GM23248 (cell line): Measurements from ENCODE around the gene SUB1. TPM values are rescaled to one million over a fixed set of nuclear protein-coding genes. Genes with fewer than 3 reads are reported as not detected.
"Not testable (repeated sequence)": the region's sequence is repeated elsewhere in the genome, so short reads cannot be mapped to it uniquely, and the experiment has no call there.

Experiments used
- DNase-seq: peaks from one replicate; pipeline ENCODE4 v3.0.0-alpha.2; 2015
- H2AFZ ChIP-seq: fragments of 200-600 bp; sonication (generic); 2 replicates; pipeline ENCODE4 v1.6.1; 2016; ENCODE audit warnings: antibody characterized with exemption
- H3F3A ChIP-seq: fragments of 200-600 bp; sonication (generic); 2 replicates; pipeline ENCODE4 v1.6.1; 2016; ENCODE audit warnings: mild to moderate bottlenecking, antibody characterized with exemption, mixed run types; ENCODE audit not compliant: insufficient read depth
- H3K27ac ChIP-seq: fragments of 200-600 bp; sonication (generic); 2 replicates; pipeline ENCODE4 v1.5.1; 2016; ENCODE audit warnings: mild to moderate bottlenecking
- H3K27me3 ChIP-seq: fragments of 200-600 bp; sonication (generic); replicated peaks from 2 replicates; pipeline ENCODE4 v1.6.1; 2016; ENCODE audit warnings: mild to moderate bottlenecking; ENCODE audit not compliant: insufficient read depth
- H3K36me3 ChIP-seq: fragments of 200-600 bp; sonication (generic); 2 replicates; pipeline ENCODE4 v1.6.1; 2016; ENCODE audit warnings: low read depth, mild to moderate bottlenecking
- H3K4me1 ChIP-seq: fragments of 200-600 bp; sonication (generic); 2 replicates; pipeline ENCODE4 v1.6.1; 2016; ENCODE audit warnings: mild to moderate bottlenecking; ENCODE audit not compliant: insufficient read depth
- H3K4me2 ChIP-seq: fragments of 200-600 bp; sonication (generic); one replicate; pipeline ENCODE4 v1.6.1; 2016; ENCODE audit warnings: mild to moderate bottlenecking; ENCODE audit not compliant: unreplicated experiment
- H3K4me3 ChIP-seq: fragments of 200-600 bp; sonication (generic); 2 replicates; pipeline ENCODE4 v1.5.1; 2016; ENCODE audit warnings: mild to moderate bottlenecking
- H3K79me2 ChIP-seq: fragments of 200-600 bp; sonication (generic); 2 replicates; pipeline ENCODE4 v1.6.1; 2016; ENCODE audit warnings: mild to moderate bottlenecking; ENCODE audit not compliant: insufficient read depth
- H3K9ac ChIP-seq: fragments of 200-600 bp; sonication (generic); 2 replicates; pipeline ENCODE4 v1.6.1; 2016; ENCODE audit warnings: mild to moderate bottlenecking
- H3K9me2 ChIP-seq: fragments of 200-600 bp; sonication (generic); 2 replicates; pipeline ENCODE4 v1.6.1; 2016; ENCODE audit warnings: mixed run types, mild to moderate bottlenecking, moderate library complexity; ENCODE audit not compliant: insufficient read depth
- H3K9me3 ChIP-seq: fragments of 200-600 bp; sonication (generic); one replicate; pipeline ENCODE4 v1.6.1; 2017; ENCODE audit warnings: low read depth
- H4K20me1 ChIP-seq: fragments of 200-600 bp; sonication (generic); 2 replicates; pipeline ENCODE4 v1.6.0; 2016; ENCODE audit not compliant: insufficient read depth
- EZH2 ChIP-seq: fragments of 200-600 bp; sonication (generic); IDR thresholded peaks from 2 replicates; pipeline ENCODE4 v1.6.1; 2018; ENCODE audit warnings: antibody characterized with exemption, mild to moderate bottlenecking; ENCODE audit not compliant: insufficient read depth, poor library complexity, severe bottlenecking
- EZH2phosphoT487 ChIP-seq: fragments of 200-600 bp; sonication (generic); IDR thresholded peaks from 2 replicates; pipeline ENCODE4 v1.6.1; 2018; ENCODE audit warnings: antibody characterized with exemption, moderate library complexity, mild to moderate bottlenecking, low read depth; ENCODE audit not compliant: insufficient read depth
- WGBS, 2 experiments: methylation state at CpG; one replicate each; pipeline ENCODE4 v1.1.6; 2015 to 2017; ENCODE audit warnings: low lambda C conversion rate in 2 of 2, low coverage in 1 of 2; ENCODE audit errors: missing lambda C conversion rate in 2 of 2; 5-methylcytosine and 5-hydroxymethylcytosine counted together
- in situ Hi-C: fragments of 300-500 bp; cut with MboI; formaldehyde crosslinking; loops from 2 replicates; pipeline ENCODE4 v1.15.0; 2020
- polyA plus RNA-seq: library from polyadenylated mRNA; unstranded; fragments of >200 nt; fragmentation: Nextera tagmentation; extraction: Ambion mirVana; gene quantifications from 2 replicates; pipeline ENCODE4 v1.2.1, GENCODE V29; 2016
- total RNA-seq: library from RNA; depleted of rRNA; stranded (reverse); fragments of >200 nt; shearing (Covaris generic); gene quantifications from 2 replicates; pipeline ENCODE4 v1.2.3, GENCODE V29; 2014

The SUB1 gene
- total and polyA plus RNA-seq, 2 experiments from 2014 or later = 350 to 489 TPM

DNA sequence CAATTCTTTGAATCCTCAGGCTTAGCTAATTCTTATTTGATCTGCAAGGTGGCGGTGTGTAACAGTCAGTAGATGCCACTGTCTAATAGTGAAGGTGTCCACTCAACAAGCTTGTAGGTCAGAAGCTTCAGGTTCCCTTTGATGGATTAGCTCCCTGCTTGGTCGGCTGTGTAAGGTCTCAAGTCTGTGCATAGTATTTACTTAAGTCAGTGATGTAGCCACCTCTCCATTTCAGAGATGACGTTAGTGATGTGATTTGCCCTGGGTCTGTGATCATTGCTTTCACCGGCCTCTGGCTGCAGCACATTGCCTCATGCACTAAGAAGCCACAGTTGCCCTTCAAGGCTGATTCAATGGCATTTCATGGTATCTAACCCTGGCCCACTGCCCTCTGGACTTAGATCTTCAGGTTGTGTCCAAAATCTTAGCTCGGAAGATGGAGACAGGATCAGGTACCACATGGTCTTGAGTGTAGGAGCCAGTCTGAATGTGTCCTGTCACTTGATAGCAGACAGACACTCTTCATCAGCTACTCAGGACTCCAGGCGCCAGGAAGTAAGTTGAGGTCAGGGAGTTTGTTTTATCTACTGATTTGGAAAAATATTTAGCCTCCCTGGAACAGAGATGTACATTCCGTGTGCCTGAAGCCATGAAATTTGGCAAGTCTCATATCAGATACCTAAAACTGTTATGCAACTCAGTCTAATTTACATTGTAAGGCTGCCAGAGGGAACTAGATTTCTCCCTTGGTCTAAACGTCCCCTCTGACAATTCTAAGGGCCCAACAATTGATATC, 42.9 kb downstream of the SUB1 start:
- H3F3A ChIP-seq = no peaks in the 10 kb centered on the region
- no peaks in the 10 kb centered on the region for H3K9me3 ChIP-seq
- H2AFZ ChIP-seq = no peak overlapping the region
- H3K27me3 ChIP-seq = no peaks in the 10 kb centered on the region
- 81% methylated on average over 8 of the region's 8 CpGs for WGBS, 2 experiments
- no peaks in the 10 kb centered on the region for H3K36me3 ChIP-seq
- no peaks in the 10 kb centered on the region for H3K9me2 ChIP-seq
- H3K4me1 ChIP-seq = peaks cover 10% of the 10 kb centered on the region; the same call in 1 of the 2 replicates
- no peak overlapping the region for H3K4me3 ChIP-seq
- in situ Hi-C loops = no loop called here
- no peak overlapping the region for H3K9ac ChIP-seq
- H3K4me2 ChIP-seq = no peak overlapping the region
- no peaks in the 10 kb centered on the region for H4K20me1 ChIP-seq
- peak; percentile 13 for DNase-seq
- no peak for TF ChIP-seq EZH2phosphoT487
- no peak for TF ChIP-seq EZH2
- no peaks in the 10 kb centered on the region for H3K79me2 ChIP-seq
- no peak overlapping the region for H3K27ac ChIP-seq

DNA sequence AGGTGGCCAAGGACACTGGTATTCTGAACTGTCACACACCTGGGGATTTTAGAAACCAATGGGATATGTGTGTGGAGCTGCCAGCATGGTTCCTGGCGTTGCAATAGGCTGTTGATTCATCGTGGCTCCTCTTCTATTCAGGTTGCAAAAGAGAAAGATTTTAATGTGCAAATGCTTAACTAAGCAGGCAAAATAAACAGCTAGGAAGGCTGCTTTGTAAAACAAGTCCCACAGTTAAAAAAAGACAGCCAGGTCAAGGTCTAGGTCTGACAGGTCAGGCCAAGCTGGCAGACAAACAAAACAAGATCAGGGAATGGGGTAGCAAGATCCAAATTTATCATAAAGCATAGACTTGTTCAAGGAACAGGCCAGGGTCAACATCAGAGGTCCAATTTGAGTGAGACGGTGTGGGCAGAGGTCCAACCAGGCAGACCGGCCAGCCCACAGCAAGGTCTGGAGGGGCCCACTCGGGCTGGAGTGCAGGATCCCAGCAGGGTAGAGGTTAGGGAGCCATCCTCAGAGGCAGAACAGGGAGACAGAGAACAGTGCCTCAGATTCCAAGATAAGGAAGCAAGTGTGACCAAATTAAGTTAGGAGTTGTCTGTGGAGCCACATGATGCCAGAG, 45.6 kb downstream of the SUB1 start:
- Histone ChIP-seq H3K36me3 (no peaks in the 10 kb centered on the region), H3K9me3 (no peaks in the 10 kb centered on the region), H4K20me1 (no peaks in the 10 kb centered on the region), H3F3A (no peaks in the 10 kb centered on the region), H3K9me2 (no peaks in the 10 kb centered on the region), H2AFZ (no peak overlapping the region), H3K9ac (no peak overlapping the region), H3K4me2 (no peak overlapping the region), H3K4me3 (no peak overlapping the region), H3K4me1 (peaks cover 10% of the 10 kb centered on the region; the same call in 1 of the 2 replicates), H3K27ac (no peak overlapping the region), H3K27me3 (no peaks in the 10 kb centered on the region), H3K79me2 (no peaks in the 10 kb centered on the region)
- DNase-seq = no peak
- in situ Hi-C loops = no loop called here
- TF ChIP-seq EZH2 (no peak), EZH2phosphoT487 (no peak)
- 83 to 90% methylated on average over 5 of the region's 5 CpGs for WGBS, 2 experiments

DNA sequence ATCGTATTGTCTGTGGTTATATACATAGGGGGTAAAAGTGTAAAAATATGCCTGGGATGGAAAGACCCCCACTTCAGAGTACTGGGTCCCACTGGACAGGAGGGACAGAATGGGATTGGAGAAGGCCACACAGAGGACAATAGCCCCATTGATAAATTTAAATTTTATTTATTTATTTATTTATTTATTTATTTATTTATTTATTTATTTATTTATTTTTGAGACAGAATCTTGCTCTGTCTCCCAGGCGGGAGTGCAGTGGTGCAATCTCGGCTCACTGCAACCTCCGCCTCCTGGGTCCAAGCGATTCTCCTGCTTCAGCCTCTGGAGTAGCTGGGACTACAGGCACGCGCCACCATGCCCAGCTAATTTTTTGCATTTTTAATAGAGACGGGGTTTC, 47.7 kb downstream of the SUB1 start:
- H3K9me2 ChIP-seq, H3K27me3 ChIP-seq, DNase-seq, H3K79me2 ChIP-seq, H4K20me1 ChIP-seq, H3K27ac ChIP-seq, H3K4me3 ChIP-seq, in situ Hi-C loops, H3K9me3 ChIP-seq, H3K4me2 ChIP-seq, H3K36me3 ChIP-seq, H3K4me1 ChIP-seq, H3F3A ChIP-seq, H2AFZ ChIP-seq, H3K9ac ChIP-seq: not testable (repeated sequence)
- 94 to 96% methylated on average over 8 of the region's 8 CpGs for WGBS, 2 experiments

DNA sequence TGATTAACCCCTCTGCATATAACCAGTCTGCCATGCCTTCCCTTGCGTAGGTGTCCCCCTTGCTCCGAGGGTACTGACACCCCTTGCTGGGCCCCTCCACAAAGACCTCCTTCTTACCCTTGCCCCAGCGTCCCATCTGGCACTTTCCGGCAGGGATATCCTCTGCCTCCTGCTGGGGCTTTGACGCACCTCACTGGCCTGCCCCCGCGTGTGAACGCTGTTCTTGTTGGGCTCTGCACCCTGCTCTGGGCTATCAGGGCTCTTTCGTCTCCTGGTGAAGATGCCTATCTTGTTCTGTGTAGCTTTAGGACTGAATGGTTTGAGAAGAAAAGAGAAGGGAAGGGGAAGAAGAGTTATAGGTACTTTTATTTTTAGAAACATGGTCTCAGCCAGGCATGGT, 53.0 kb downstream of the SUB1 start:
- Histone ChIP-seq H3F3A (peaks cover 6% of the 10 kb centered on the region; the same call in 1 of the 2 replicates), H3K9ac (no peak overlapping the region), H3K27ac (no peak overlapping the region), H4K20me1 (no peaks in the 10 kb centered on the region), H3K9me2 (no peaks in the 10 kb centered on the region), H3K9me3 (no peaks in the 10 kb centered on the region), H3K4me2 (no peak overlapping the region), H3K4me1 (peaks cover 15% of the 10 kb centered on the region), H2AFZ (no peak overlapping the region), H3K79me2 (no peaks in the 10 kb centered on the region), H3K27me3 (no peaks in the 10 kb centered on the region), H3K36me3 (no peaks in the 10 kb centered on the region), H3K4me3 (no peak overlapping the region)
- TF ChIP-seq EZH2phosphoT487 (no peak), EZH2 (no peak)
- in situ Hi-C loops = no loop called here
- DNase-seq = no peak
- WGBS, 2 experiments = 89 to 93% methylated on average over 9 of the region's 9 CpGs
